AG04449 (cell line): ENCODE results near the gene OGDH.

Source experiments
- CTCF ChIA-PET: fragments of 350-600 bp; formaldehyde crosslinking; extraction: SDS; loops from one replicate; lab custom pipeline; 2021; ENCODE audit warnings: antibody characterized with exemption; lab: Yijun Ruan, JAX
- POLR2A ChIA-PET: fragments of 400-600, 350-600 bp; formaldehyde crosslinking; extraction: SDS; loops from one replicate; lab custom pipeline; 2020; ENCODE audit warnings: antibody characterized with exemption, inconsistent platforms; lab: Yijun Ruan, JAX
- DNase-seq: peaks from one replicate; pipeline ENCODE4 v3.0.0-alpha.2; 2010; ENCODE audit warnings: low read depth, low spot score
- H3K4me3 ChIP-seq: 2 replicates; pipeline ENCODE4 v1.5.1; 2011; ENCODE audit warnings: low read depth, mild to moderate bottlenecking, control low read depth, low read length
- TF ChIP-seq, protein P1 (sequence below): IDR thresholded peaks from one replicate; pipeline ENCODE4 v1.5.1; 2011; ENCODE audit warnings: mild to moderate bottlenecking, moderate library complexity, low read length, control low read depth, inconsistent platforms; ENCODE audit not compliant: insufficient read depth; ENCODE audit errors: missing control alignments

OGDH gene

DNA sequence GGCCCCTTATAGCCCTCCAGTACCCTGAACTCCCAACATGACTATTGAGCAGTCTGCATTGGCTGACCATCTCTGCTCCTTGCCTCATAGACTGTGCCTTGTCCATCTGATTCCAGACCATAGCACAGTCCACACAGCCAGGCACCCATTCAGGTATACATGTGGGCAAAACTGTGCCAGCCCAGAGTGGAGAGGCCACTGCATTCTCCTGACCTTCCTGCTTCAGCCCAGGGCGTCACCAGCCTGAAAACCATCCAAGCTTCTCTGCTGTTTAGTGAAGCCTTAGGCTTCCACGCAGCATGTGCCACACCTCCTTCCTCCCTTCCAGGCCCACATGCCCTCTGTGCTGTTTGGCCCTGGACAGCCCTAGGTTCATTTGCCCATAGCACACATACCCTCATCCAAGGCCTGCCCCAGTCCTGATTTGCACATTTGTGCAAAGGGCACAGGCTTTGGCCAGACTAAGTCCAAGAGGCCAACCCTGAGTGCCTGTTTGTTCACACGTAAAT is 43.2 kb upstream of the OGDH start:
- TF ChIP-seq, protein P1, sequence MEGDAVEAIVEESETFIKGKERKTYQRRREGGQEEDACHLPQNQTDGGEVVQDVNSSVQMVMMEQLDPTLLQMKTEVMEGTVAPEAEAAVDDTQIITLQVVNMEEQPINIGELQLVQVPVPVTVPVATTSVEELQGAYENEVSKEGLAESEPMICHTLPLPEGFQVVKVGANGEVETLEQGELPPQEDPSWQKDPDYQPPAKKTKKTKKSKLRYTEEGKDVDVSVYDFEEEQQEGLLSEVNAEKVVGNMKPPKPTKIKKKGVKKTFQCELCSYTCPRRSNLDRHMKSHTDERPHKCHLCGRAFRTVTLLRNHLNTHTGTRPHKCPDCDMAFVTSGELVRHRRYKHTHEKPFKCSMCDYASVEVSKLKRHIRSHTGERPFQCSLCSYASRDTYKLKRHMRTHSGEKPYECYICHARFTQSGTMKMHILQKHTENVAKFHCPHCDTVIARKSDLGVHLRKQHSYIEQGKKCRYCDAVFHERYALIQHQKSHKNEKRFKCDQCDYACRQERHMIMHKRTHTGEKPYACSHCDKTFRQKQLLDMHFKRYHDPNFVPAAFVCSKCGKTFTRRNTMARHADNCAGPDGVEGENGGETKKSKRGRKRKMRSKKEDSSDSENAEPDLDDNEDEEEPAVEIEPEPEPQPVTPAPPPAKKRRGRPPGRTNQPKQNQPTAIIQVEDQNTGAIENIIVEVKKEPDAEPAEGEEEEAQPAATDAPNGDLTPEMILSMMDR, result no peak
- CTCF ChIA-PET, result interaction anchor here (1.3 to 5.5 kb wide), 6 partner anchors 13 to 322 kb away, joined by 3 to 79 read pairs (median 46); partner anchors contain the start of gene DDX56
- DNase-seq, result no peak
- no peak overlapping the region for H3K4me3 ChIP-seq
- POLR2A ChIA-PET, result no interaction called here

DNA sequence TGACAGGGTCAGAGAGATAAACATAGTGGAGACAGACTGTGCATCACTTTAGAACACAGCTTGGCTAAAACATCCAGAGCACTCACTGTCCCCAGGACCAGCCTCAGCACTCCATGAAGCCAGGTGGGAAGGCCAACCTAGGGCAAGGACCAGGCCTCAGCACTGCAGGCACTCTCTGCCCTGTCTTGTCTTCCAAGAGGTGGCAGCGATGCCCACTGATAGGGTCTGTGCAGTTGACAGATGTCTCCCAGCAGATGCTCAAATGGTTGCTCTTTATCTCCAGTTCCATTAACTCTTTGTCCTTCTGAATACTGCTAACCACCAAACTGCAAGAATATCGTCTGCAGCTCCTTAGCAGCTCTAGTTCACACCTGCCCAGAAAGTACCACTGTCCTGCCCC is 41.8 kb upstream of the OGDH start:
- ChIA-PET POLR2A (interaction anchor here (0.7 to 1.1 kb wide), 2 partner anchors 9 kb away, joined by 3 to 8 read pairs; partner anchors contain the start of gene DDX56), CTCF (interaction anchor here (0.6 to 5.5 kb wide), 31 partner anchors 8 to 549 kb away, joined by 3 to 79 read pairs (median 4); partner anchors contain the start of genes DDX56, TMED4 and YKT6)
- TF ChIP-seq, protein P1, result no peak
- DNase-seq, result no peak
- no peak overlapping the region for H3K4me3 ChIP-seq

DNA sequence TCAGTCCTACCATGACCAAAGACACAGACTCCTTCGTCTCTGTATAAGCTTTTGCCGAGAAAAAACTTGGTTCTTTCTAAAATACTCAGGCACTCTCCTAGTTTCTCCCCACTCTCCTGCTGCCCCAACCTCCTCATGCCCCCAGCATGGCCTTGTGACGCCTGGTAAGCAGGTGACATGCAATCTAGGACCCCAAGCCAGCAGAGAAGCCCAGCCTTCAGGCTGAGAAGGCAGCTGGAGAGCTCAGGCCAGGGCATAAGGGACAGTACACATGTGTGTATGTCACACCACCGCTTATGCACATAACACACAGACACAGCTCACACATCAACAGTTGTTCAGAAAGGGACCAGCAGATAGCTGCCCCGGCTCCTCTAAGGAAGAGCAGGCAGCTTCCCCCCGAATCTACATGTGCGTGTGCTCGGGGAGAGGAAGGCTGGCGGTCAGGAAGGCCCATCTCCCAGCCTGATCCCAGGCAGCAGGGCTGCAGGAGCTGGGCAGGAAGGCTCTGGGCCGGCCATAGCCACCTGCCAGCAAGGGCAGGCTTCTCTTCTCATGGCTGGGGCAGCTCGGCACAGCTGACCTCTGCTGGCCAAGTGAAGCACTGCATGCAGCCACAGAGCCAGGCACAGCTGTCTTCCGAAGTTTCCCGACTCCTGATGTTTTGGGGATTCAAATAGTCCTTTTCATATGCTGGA is 41.2 kb upstream of the OGDH start:
- no peak for DNase-seq
- TF ChIP-seq, protein P1, result peak; percentile 97
- H3K4me3 ChIP-seq, result no peak overlapping the region
- POLR2A ChIA-PET, result interaction anchor here (0.9 to 1.1 kb wide), 2 partner anchors 9 to 16 kb away, joined by 5 to 8 read pairs; partner anchors contain the start of gene DDX56
- CTCF ChIA-PET, result interaction anchor here (0.6 to 5.5 kb wide), 42 partner anchors 9 to 548 kb away, joined by 3 to 79 read pairs (median 4); partner anchors contain the start of genes DDX56, H2AZ2, TMED4 and YKT6

GRCh38 chr7:44565795-44566559 is 40.5 kb upstream of the OGDH start:
- DNase-seq, result no peak
- H3K4me3 ChIP-seq, result no peak overlapping the region
- POLR2A ChIA-PET, result interaction anchor here (0.9 to 1.1 kb wide), 2 partner anchors 8 to 15 kb away, joined by 5 to 8 read pairs; partner anchors contain the start of gene DDX56
- CTCF ChIA-PET, result interaction anchor here (0.7 to 5.5 kb wide), 36 partner anchors 8 to 545 kb away, joined by 3 to 79 read pairs (median 5); partner anchors contain the start of genes DDX56, H2AZ2, TMED4 and YKT6
- TF ChIP-seq, protein P1, result no peak

DNA sequence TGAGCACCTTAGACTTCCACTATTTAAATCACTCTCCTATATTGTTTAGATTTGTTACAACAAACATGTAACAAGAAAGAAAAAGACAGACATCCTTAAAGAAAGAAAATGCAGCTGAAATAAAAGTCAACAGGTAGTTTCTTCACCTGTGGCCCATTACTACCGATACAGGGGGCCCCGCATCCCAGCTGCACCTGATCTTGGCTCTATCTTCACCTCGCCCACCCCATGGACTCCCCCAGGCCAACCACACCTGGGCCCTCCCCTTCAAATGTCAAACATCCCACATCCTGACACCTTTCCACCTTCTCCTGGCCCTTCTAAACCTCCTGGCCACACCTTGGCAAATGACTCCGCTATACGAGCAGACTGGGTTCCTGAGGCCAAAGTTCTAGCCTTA is 39.7 kb upstream of the OGDH start:
- no peak for DNase-seq
- no peak overlapping the region for H3K4me3 ChIP-seq
- TF ChIP-seq, protein P1, result no peak
- ChIA-PET CTCF (interaction anchor here (0.8 to 5.5 kb wide), 11 partner anchors 8 to 325 kb away, joined by 3 to 79 read pairs (median 11); partner anchors contain the start of gene DDX56), POLR2A (no interaction called here)
